ENCODE data around the gene CARS2.
"Not testable (repeated sequence)": the region's sequence is repeated elsewhere in the genome, so short reads cannot be mapped to it uniquely, and the experiment has no call there.

CARS2 gene

GRCh38 chr13:110662091-110662490 lies 43.8 kb downstream of the CARS2 start:
- Mint-ChIP-seq H3K9me3 (peaks cover 30% of the 10 kb centered on the region), H3K27ac (no peak overlapping the region), H3K27me3 (ENCODE audit: low read depth) (no peaks in the 10 kb centered on the region), H3K4me3 (no peak overlapping the region), H3K36me3 (ENCODE audit: low read depth) (peaks cover 73% of the 10 kb centered on the region), H3K4me1 (ENCODE audit: low read depth) (peaks cover 11% of the 10 kb centered on the region)
- no peak for DNase-seq (ENCODE audit: low spot score)

- H3K27ac Mint-ChIP-seq: no peak overlapping the region
- peaks cover 72% of the 10 kb centered on the region for H3K36me3 Mint-ChIP-seq (ENCODE audit: low read depth)
- peaks cover 12% of the 10 kb centered on the region for H3K4me1 Mint-ChIP-seq (ENCODE audit: low read depth)
- peaks cover 31% of the 10 kb centered on the region for H3K9me3 Mint-ChIP-seq
- no peak overlapping the region for H3K4me3 Mint-ChIP-seq
- H3K27me3 Mint-ChIP-seq (ENCODE audit: low read depth): no peaks in the 10 kb centered on the region
- no peak for DNase-seq (ENCODE audit: low spot score)
Measured at GRCh38 chr13:110661256-110661655, 44.7 kb downstream of the CARS2 start.

- H3K4me1 Mint-ChIP-seq (ENCODE audit: low read depth): peaks cover 14% of the 10 kb centered on the region
- peaks cover 33% of the 10 kb centered on the region for H3K9me3 Mint-ChIP-seq
- peak overlapping the region; percentile 8 for H3K4me3 Mint-ChIP-seq
- H3K36me3 Mint-ChIP-seq (ENCODE audit: low read depth): peaks cover 65% of the 10 kb centered on the region
- H3K27me3 Mint-ChIP-seq (ENCODE audit: low read depth); DNase-seq (ENCODE audit: low spot score): not testable (repeated sequence)
- peak overlapping the region; percentile 60 for H3K27ac Mint-ChIP-seq
Measured at GRCh38 chr13:110658218-110658911, 47.6 kb downstream of the CARS2 start.

- Mint-ChIP-seq H3K27ac (no peak overlapping the region), H3K27me3 (ENCODE audit: low read depth) (no peaks in the 10 kb centered on the region), H3K4me1 (ENCODE audit: low read depth) (peaks cover 14% of the 10 kb centered on the region), H3K9me3 (peaks cover 29% of the 10 kb centered on the region), H3K4me3 (no peak overlapping the region), H3K36me3 (ENCODE audit: low read depth) (peaks cover 53% of the 10 kb centered on the region)
- DNase-seq (ENCODE audit: low spot score): no peak
Measured at GRCh38 chr13:110657196-110657595, 48.7 kb downstream of the CARS2 start.

- Mint-ChIP-seq H3K4me1 (ENCODE audit: low read depth) (peaks cover 12% of the 10 kb centered on the region), H3K27me3 (ENCODE audit: low read depth) (no peaks in the 10 kb centered on the region), H3K4me3 (no peak overlapping the region), H3K9me3 (peaks cover 11% of the 10 kb centered on the region), H3K27ac (no peak overlapping the region), H3K36me3 (ENCODE audit: low read depth) (peaks cover 31% of the 10 kb centered on the region)
- DNase-seq (ENCODE audit: low spot score): no peak
Measured at GRCh38 chr13:110653851-110654250, 52.1 kb downstream of the CARS2 start.

- peaks cover 10% of the 10 kb centered on the region for H3K9me3 Mint-ChIP-seq
- no peaks in the 10 kb centered on the region for H3K27me3 Mint-ChIP-seq (ENCODE audit: low read depth)
- no peak overlapping the region for H3K27ac Mint-ChIP-seq
- no peak overlapping the region for H3K4me3 Mint-ChIP-seq
- peaks cover 10% of the 10 kb centered on the region for H3K4me1 Mint-ChIP-seq (ENCODE audit: low read depth)
- peaks cover 29% of the 10 kb centered on the region for H3K36me3 Mint-ChIP-seq (ENCODE audit: low read depth)
- no peak for DNase-seq (ENCODE audit: low spot score)
Measured at GRCh38 chr13:110653271-110653670, 52.6 kb downstream of the CARS2 start.

GRCh38 chr13:110652764-110653163 lies 53.2 kb downstream of the CARS2 start:
- peaks cover 25% of the 10 kb centered on the region for H3K36me3 Mint-ChIP-seq (ENCODE audit: low read depth)
- no peaks in the 10 kb centered on the region for H3K27me3 Mint-ChIP-seq (ENCODE audit: low read depth)
- H3K4me1 Mint-ChIP-seq (ENCODE audit: low read depth): peaks cover 5% of the 10 kb centered on the region
- no peak for DNase-seq (ENCODE audit: low spot score)
- H3K9me3 Mint-ChIP-seq: peaks cover 5% of the 10 kb centered on the region
- no peak overlapping the region for H3K4me3 Mint-ChIP-seq
- no peak overlapping the region for H3K27ac Mint-ChIP-seq

- H3K4me1 Mint-ChIP-seq (ENCODE audit: low read depth): peaks cover 4% of the 10 kb centered on the region
- peaks cover 21% of the 10 kb centered on the region for H3K36me3 Mint-ChIP-seq (ENCODE audit: low read depth)
- H3K9me3 Mint-ChIP-seq: peaks cover 3% of the 10 kb centered on the region
- H3K4me3 Mint-ChIP-seq: no peak overlapping the region
- no peak overlapping the region for H3K27ac Mint-ChIP-seq
- DNase-seq (ENCODE audit: low spot score): no peak
- H3K27me3 Mint-ChIP-seq (ENCODE audit: low read depth): no peaks in the 10 kb centered on the region
Measured at GRCh38 chr13:110652231-110652730, 53.6 kb downstream of the CARS2 start.

- Mint-ChIP-seq H3K27ac (no peak overlapping the region), H3K9me3 (peaks cover 3% of the 10 kb centered on the region), H3K4me3 (no peak overlapping the region), H3K4me1 (ENCODE audit: low read depth) (peaks cover 4% of the 10 kb centered on the region), H3K27me3 (ENCODE audit: low read depth) (no peaks in the 10 kb centered on the region), H3K36me3 (ENCODE audit: low read depth) (peaks cover 19% of the 10 kb centered on the region)
- no peak for DNase-seq (ENCODE audit: low spot score)
Measured at GRCh38 chr13:110651726-110652230, 54.1 kb downstream of the CARS2 start.

GRCh38 chr13:110651271-110651670 lies 54.6 kb downstream of the CARS2 start:
- no peaks in the 10 kb centered on the region for H3K27me3 Mint-ChIP-seq (ENCODE audit: low read depth)
- peaks cover 2% of the 10 kb centered on the region for H3K9me3 Mint-ChIP-seq
- H3K36me3 Mint-ChIP-seq (ENCODE audit: low read depth): peaks cover 18% of the 10 kb centered on the region
- H3K4me1 Mint-ChIP-seq (ENCODE audit: low read depth): peaks cover 2% of the 10 kb centered on the region
- H3K27ac Mint-ChIP-seq: no peak overlapping the region
- no peak overlapping the region for H3K4me3 Mint-ChIP-seq
- DNase-seq (ENCODE audit: low spot score): no peak

- no peaks in the 10 kb centered on the region for H3K27me3 Mint-ChIP-seq (ENCODE audit: low read depth)
- H3K27ac Mint-ChIP-seq: no peak overlapping the region
- H3K4me1 Mint-ChIP-seq (ENCODE audit: low read depth): no peaks in the 10 kb centered on the region
- peaks cover 16% of the 10 kb centered on the region for H3K36me3 Mint-ChIP-seq (ENCODE audit: low read depth)
- H3K4me3 Mint-ChIP-seq: no peak overlapping the region
- no peak for DNase-seq (ENCODE audit: low spot score)
- H3K9me3 Mint-ChIP-seq: no peaks in the 10 kb centered on the region
Measured at GRCh38 chr13:110650436-110650835, 55.5 kb downstream of the CARS2 start.

- no peak for DNase-seq (ENCODE audit: low spot score)
- Mint-ChIP-seq H3K36me3 (ENCODE audit: low read depth) (peaks cover 18% of the 10 kb centered on the region), H3K27ac (no peak overlapping the region), H3K4me3 (no peak overlapping the region), H3K27me3 (ENCODE audit: low read depth) (no peaks in the 10 kb centered on the region), H3K4me1 (ENCODE audit: low read depth) (peaks cover 2% of the 10 kb centered on the region), H3K9me3 (no peaks in the 10 kb centered on the region)
Measured at GRCh38 chr13:110649551-110649950, 56.4 kb downstream of the CARS2 start.

- Mint-ChIP-seq H3K27ac (no peak overlapping the region), H3K27me3 (ENCODE audit: low read depth) (no peaks in the 10 kb centered on the region), H3K4me1 (ENCODE audit: low read depth) (peaks cover 3% of the 10 kb centered on the region), H3K4me3 (no peak overlapping the region), H3K36me3 (ENCODE audit: low read depth) (peaks cover 18% of the 10 kb centered on the region), H3K9me3 (no peaks in the 10 kb centered on the region)
- DNase-seq (ENCODE audit: low spot score): no peak
Measured at GRCh38 chr13:110648848-110649421, 57.0 kb downstream of the CARS2 start.

- Mint-ChIP-seq H3K27ac (no peak overlapping the region), H3K36me3 (ENCODE audit: low read depth) (peaks cover 19% of the 10 kb centered on the region), H3K27me3 (ENCODE audit: low read depth) (no peaks in the 10 kb centered on the region), H3K4me1 (ENCODE audit: low read depth) (peaks cover 3% of the 10 kb centered on the region), H3K9me3 (no peaks in the 10 kb centered on the region), H3K4me3 (no peak overlapping the region)
- DNase-seq (ENCODE audit: low spot score): no peak
Measured at GRCh38 chr13:110648146-110648819, 57.6 kb downstream of the CARS2 start.
